Stimulated activated CD4-positive, alpha-beta T cell treated with anti-CD3 and anti-CD28 coated beads, Interleukin-15, amount 100 ng/mL, for 1 hour (primary cell): ENCODE data around the gene SEC11A.
"Not testable (repeated sequence)": the region's sequence is repeated elsewhere in the genome, so short reads cannot be mapped to it uniquely, and the experiment has no call there.

ENCODE experiments used
- DNase-seq, 2 donors: peaks; one replicate each; pipeline ENCODE4 v3.0.0-alpha.2; 2020; ENCODE audit warnings: low read depth in 1 of 2, low spot score in 1 of 2

SEC11A gene

GRCh38 chr15:84740691-84741090 is 24.8 kb upstream of the SEC11A start:
- no peak for DNase-seq

- no peak for DNase-seq
Observed at GRCh38 chr15:84737005-84737404, 21.1 kb upstream of the SEC11A start.

GRCh38 chr15:84736375-84736774 is 20.4 kb upstream of the SEC11A start:
- peak in 1 of 2 donors; percentile 16 for DNase-seq

GRCh38 chr15:84735480-84736061 is 19.6 kb upstream of the SEC11A start:
- DNase-seq, result not testable (repeated sequence)

- DNase-seq, result peak; percentile 28 to 29
Observed at GRCh38 chr15:84734794-84735479, 19.0 kb upstream of the SEC11A start.

GRCh38 chr15:84731774-84732173 is 15.8 kb upstream of the SEC11A start:
- no peak for DNase-seq

- DNase-seq, result no peak
Observed at GRCh38 chr15:84727429-84727828, 11.5 kb upstream of the SEC11A start.

- no peak for DNase-seq
Observed at GRCh38 chr15:84725001-84725491, 9.1 kb upstream of the SEC11A start.

GRCh38 chr15:84722628-84723027 is 6.7 kb upstream of the SEC11A start:
- DNase-seq, result no peak

GRCh38 chr15:84721371-84721770 is 5.4 kb upstream of the SEC11A start:
- DNase-seq, result no peak

GRCh38 chr15:84715441-84716035 is 401 bp downstream of the SEC11A start:
- DNase-seq, result peak in 1 of 2 donors; percentile 27

GRCh38 chr15:84714821-84715220 is 1.1 kb downstream of the SEC11A start:
- no peak for DNase-seq

GRCh38 chr15:84714372-84714771 is 1.6 kb downstream of the SEC11A start:
- no peak for DNase-seq

- no peak for DNase-seq
Observed at GRCh38 chr15:84703808-84704207, 12.1 kb downstream of the SEC11A start.

- DNase-seq, result no peak
Observed at GRCh38 chr15:84702961-84703482, 12.9 kb downstream of the SEC11A start.

GRCh38 chr15:84699538-84700191 is 16.3 kb downstream of the SEC11A start:
- DNase-seq, result no peak

GRCh38 chr15:84697236-84697990 is 18.5 kb downstream of the SEC11A start:
- DNase-seq, result no peak

GRCh38 chr15:84696757-84697156 is 19.2 kb downstream of the SEC11A start:
- no peak for DNase-seq

- DNase-seq, result no peak
Observed at GRCh38 chr15:84690342-84690741, 25.6 kb downstream of the SEC11A start.

- no peak for DNase-seq
Observed at GRCh38 chr15:84689858-84690257, 26.1 kb downstream of the SEC11A start.

GRCh38 chr15:84686446-84686845 is 29.5 kb downstream of the SEC11A start:
- DNase-seq, result not testable (repeated sequence)
